GM19372 (cell line): ENCODE measurements around the gene CTDSP1.

Source experiments
- ATAC-seq: cut with Tn5 transposase; IDR thresholded peaks from one replicate; pipeline ENCODE4 v1.9.1; 2021; ENCODE audit warnings: mild to moderate bottlenecking, low read depth, moderate library complexity; ENCODE audit not compliant: unreplicated experiment

Gene CTDSP1

GRCh38 chr2:218447072-218447471 is 47.4 kb downstream of the CTDSP1 start:
- no peak for ATAC-seq

- ATAC-seq = no peak
Measured at GRCh38 chr2:218448934-218449333, 49.3 kb downstream of the CTDSP1 start.

GRCh38 chr2:218452079-218452478 is 52.4 kb downstream of the CTDSP1 start:
- ATAC-seq = no peak
